ENCODE data around the gene FADS2. TPM values are rescaled to one million over a fixed set of nuclear protein-coding genes. Genes with fewer than 3 reads are reported as not detected.
A peak's percentile ranks its signal among the peaks of the same experiment; 100 is the strongest.

The FADS2 gene
- total RNA-seq, 4 donors from 2014 or later = 17.6 to 40.0 (median 33.4) TPM

DNA sequence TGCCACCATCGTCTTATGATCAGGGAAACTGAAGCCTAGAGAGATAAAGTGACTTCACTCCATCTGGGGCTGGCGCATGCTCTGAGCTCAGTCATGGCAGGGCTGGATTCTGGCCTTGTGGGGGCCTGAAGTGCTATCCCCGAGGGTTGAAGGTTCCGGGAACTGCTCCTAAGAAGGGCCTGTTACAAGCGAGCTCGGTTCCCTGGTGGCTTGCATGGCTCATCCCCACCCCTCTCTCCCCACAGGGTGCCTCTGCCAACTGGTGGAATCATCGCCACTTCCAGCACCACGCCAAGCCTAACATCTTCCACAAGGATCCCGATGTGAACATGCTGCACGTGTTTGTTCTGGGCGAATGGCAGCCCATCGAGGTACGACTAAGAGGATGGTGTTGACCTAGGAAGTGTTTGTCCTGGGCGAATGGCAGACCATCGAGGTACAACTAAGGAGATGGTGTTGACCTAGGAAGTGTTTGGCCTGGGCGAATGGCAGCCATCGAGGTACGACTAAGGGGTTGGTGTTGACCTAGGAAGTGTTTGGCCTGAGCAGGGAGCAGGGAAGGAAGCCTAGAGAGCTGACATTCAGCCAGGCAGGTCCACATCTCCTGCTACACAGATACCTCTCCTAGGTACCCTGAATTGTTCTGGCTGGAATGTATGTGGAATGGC, 19.9 kb downstream of the FADS2 start:
- Histone ChIP-seq H3K27ac (no peak overlapping the region), H3K9me3 (no peaks in the 10 kb centered on the region), H3K4me3 (no peak overlapping the region), H3K36me3 (peaks cover 0 to 97% of the 10 kb centered on the region in 2 donors), H3K4me1 (peaks cover 0 to 8% (median 0%) of the 10 kb centered on the region in 3 donors), H3K27me3 (no peaks in the 10 kb centered on the region)
- 91 to 100% methylated on average over 1 to 11 of the region's 18 CpGs for WGBS, 2 donors (ENCODE audit: low coverage in 1 of 2)
- no peak for ATAC-seq
- TF ChIP-seq POLR2AphosphoS5 (IDR thresholded peaks at IDR 0.05) = no peak
- TF ChIP-seq POLR2A (IDR thresholded peaks at IDR 0.05) = no peak
- no peak for TF ChIP-seq CTCF (IDR thresholded peaks at IDR 0.05)
- TF ChIP-seq EP300 (IDR thresholded peaks at IDR 0.05) = no peak

DNA sequence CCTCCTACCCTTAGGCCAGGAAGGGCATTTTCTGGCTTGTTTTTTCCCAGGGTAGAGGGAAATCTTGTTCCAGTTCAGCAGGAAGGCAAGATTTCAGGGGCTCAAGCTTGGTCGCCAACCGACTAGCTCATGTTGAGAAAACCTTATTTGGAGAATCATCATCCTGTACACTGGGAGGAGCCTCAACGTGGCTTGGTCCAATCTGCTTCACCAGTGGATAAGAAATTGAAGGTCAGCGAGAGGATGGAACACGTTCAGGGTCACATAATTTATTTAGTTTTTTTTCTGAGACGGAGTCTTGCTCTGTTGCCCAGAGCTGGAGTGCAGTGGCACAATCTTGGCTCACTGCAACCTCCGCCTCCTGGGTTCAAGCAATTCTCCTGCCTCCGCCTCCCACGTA, 20.5 kb downstream of the FADS2 start:
- TF ChIP-seq CTCF (IDR thresholded peaks at IDR 0.05) (no peak), EP300 (IDR thresholded peaks at IDR 0.05) (no peak), POLR2A (IDR thresholded peaks at IDR 0.05) (no peak), POLR2AphosphoS5 (IDR thresholded peaks at IDR 0.05) (no peak)
- no peak for ATAC-seq
- no peaks in the 10 kb centered on the region for H3K27me3 ChIP-seq
- H3K27ac ChIP-seq = no peak overlapping the region
- 90 to 94% methylated on average over 6 to 9 of the region's 9 CpGs for WGBS, 2 donors (ENCODE audit: low coverage in 1 of 2)
- H3K4me3 ChIP-seq = no peak overlapping the region
- H3K36me3 ChIP-seq = peaks cover 0 to 97% of the 10 kb centered on the region in 2 donors
- H3K4me1 ChIP-seq = peaks cover 0 to 10% (median 0%) of the 10 kb centered on the region in 3 donors
- no peaks in the 10 kb centered on the region for H3K9me3 ChIP-seq

GRCh38 chr11:61850687-61851086, 22.6 kb downstream of the FADS2 start:
- Histone ChIP-seq H3K4me3 (no peak overlapping the region), H3K36me3 (peaks cover 0 to 96% of the 10 kb centered on the region in 2 donors), H3K4me1 (peaks cover 0 to 15% (median 0%) of the 10 kb centered on the region in 3 donors), H3K27ac (peak overlapping the region in 2 of 4 donors; percentile 48 to 50), H3K27me3 (no peaks in the 10 kb centered on the region), H3K9me3 (no peaks in the 10 kb centered on the region)
- no peak for ATAC-seq
- no peak for TF ChIP-seq POLR2AphosphoS5 (IDR thresholded peaks at IDR 0.05)
- TF ChIP-seq POLR2A (IDR thresholded peaks at IDR 0.05) = no peak
- TF ChIP-seq EP300 (IDR thresholded peaks at IDR 0.05) = no peak
- no peak for TF ChIP-seq CTCF (IDR thresholded peaks at IDR 0.05)
- WGBS, 2 donors (ENCODE audit: low coverage in 1 of 2) = 83% methylated on average over 7 of the region's 7 CpGs; no CpG with 5 or more reads in 1 of the 2 donors

DNA sequence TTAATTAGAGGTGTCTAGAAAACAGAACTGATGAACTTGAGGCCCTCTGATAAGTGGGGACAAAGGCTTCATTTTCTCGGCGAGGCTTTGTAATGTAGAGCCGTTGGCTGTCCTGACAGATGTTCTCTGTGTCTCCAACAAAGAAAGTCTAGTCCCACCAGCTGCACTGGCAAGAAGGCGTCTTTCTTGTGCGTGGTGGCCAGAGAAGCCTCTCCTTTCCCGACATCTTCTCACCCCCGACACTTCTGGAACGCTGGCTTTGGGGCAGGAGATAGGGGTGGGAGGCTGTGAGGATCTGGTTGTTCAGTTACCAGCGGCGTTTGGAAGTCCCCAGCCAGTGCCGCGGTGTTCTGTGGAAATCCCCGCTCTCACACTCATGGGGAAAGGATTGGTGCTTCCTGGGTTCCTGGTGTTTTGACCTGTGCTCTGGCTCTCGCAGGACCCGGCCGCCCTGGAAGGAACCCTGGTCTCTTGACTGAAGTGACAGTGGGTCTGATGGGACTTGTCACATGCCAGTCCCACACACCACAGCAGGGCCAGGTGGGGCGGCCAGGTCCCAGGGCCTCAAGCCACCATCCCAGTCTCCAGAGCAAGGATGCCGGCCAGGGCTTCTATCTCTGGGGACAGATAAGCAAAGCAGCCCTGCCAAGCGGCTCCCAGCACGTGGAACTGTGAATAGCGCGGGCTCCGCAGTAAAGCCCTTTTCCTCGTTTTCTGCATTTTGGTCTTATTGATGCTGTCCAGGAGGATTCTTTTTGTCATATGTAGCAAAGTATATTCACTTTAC, 23.2 kb downstream of the FADS2 start:
- ATAC-seq = no peak
- Histone ChIP-seq H3K4me3 (no peak overlapping the region), H3K36me3 (peaks cover 0 to 93% of the 10 kb centered on the region in 2 donors), H3K27ac (peak overlapping the region in 3 of 4 donors; percentile 10 to 50 (median 48)), H3K9me3 (no peaks in the 10 kb centered on the region), H3K27me3 (no peaks in the 10 kb centered on the region), H3K4me1 (peaks cover 0 to 15% (median 0%) of the 10 kb centered on the region in 3 donors)
- WGBS, 2 donors (ENCODE audit: low coverage in 1 of 2) = 77 to 84% methylated on average over 13 to 14 of the region's 24 CpGs
- TF ChIP-seq POLR2AphosphoS5 (IDR thresholded peaks at IDR 0.05) (no peak), EP300 (IDR thresholded peaks at IDR 0.05) (no peak), POLR2A (IDR thresholded peaks at IDR 0.05) (no peak), CTCF (IDR thresholded peaks at IDR 0.05) (no peak)
